Trophoblast cell (in vitro differentiated cells and primary cell): ENCODE measurements around the gene B4GALNT1.
"Not testable (repeated sequence)": the region's sequence is repeated elsewhere in the genome, so short reads cannot be mapped to it uniquely, and the experiment has no call there.

Source experiments
- DNase-seq, 2 donors: peaks; one replicate each; pipeline ENCODE4 v3.0.0-alpha.2; 2016
- H2AFZ ChIP-seq: 2 replicates; pipeline ENCODE4 v1.6.1; 2013; ENCODE audit warnings: low read length, moderate library complexity, mild to moderate bottlenecking; ENCODE audit not compliant: insufficient read depth, poor library complexity
- H2AK5ac ChIP-seq: 2 replicates; pipeline ENCODE4 v1.6.1; 2013; ENCODE audit warnings: mild to moderate bottlenecking, low read length
- H2BK120ac ChIP-seq: 2 replicates; pipeline ENCODE4 v1.6.1; 2013; ENCODE audit warnings: low read length, mild to moderate bottlenecking, moderate library complexity; ENCODE audit not compliant: insufficient read depth, poor library complexity
- H2BK12ac ChIP-seq: 2 replicates; pipeline ENCODE4 v1.6.1; 2013; ENCODE audit warnings: mild to moderate bottlenecking, low read length, moderate library complexity
- H2BK5ac ChIP-seq: 2 replicates; pipeline ENCODE4 v1.6.1; 2013; ENCODE audit warnings: low read length, low read depth, moderate library complexity, mild to moderate bottlenecking; ENCODE audit not compliant: poor library complexity
- H3K14ac ChIP-seq: 2 replicates; pipeline ENCODE4 v1.6.1; 2013; ENCODE audit warnings: mild to moderate bottlenecking, low read length
- H3K18ac ChIP-seq: 2 replicates; pipeline ENCODE4 v1.6.1; 2013; ENCODE audit warnings: mild to moderate bottlenecking, low read length
- H3K23ac ChIP-seq: 2 replicates; pipeline ENCODE4 v1.6.1; 2013; ENCODE audit warnings: low read length
- H3K27ac ChIP-seq: 2 replicates; pipeline ENCODE4 v1.5.1; 2013; ENCODE audit warnings: low read depth, mild to moderate bottlenecking, inconsistent platforms, low read length, moderate library complexity
- H3K27me3 ChIP-seq: 2 replicates; pipeline ENCODE4 v1.6.1; 2013; ENCODE audit warnings: inconsistent platforms, mild to moderate bottlenecking, low read length, moderate library complexity; ENCODE audit not compliant: insufficient read depth
- H3K36me3 ChIP-seq, 2 experiments: 1 replicate in 1 of 2; 2 replicates in 1 of 2; pipeline ENCODE4 v1.6.1; 2013; ENCODE audit warnings: low read length in 2 of 2, mild to moderate bottlenecking in 2 of 2, moderate library complexity in 1 of 2; ENCODE audit not compliant: insufficient read depth in 2 of 2, control insufficient read depth in 1 of 2
- H3K4ac ChIP-seq: 2 replicates; pipeline ENCODE4 v1.6.1; 2013; ENCODE audit warnings: low read depth, mild to moderate bottlenecking, low read length, moderate library complexity
- H3K4me1 ChIP-seq, 2 experiments: 1 replicate in 1 of 2; 2 replicates in 1 of 2; pipeline ENCODE4 v1.6.1; 2013; ENCODE audit warnings: low read length in 2 of 2, mild to moderate bottlenecking in 2 of 2, moderate library complexity in 1 of 2; ENCODE audit not compliant: insufficient read depth in 2 of 2, control insufficient read depth in 1 of 2
- H3K4me2 ChIP-seq: 2 replicates; pipeline ENCODE4 v1.6.1; 2013; ENCODE audit warnings: inconsistent platforms, mild to moderate bottlenecking, low read length, moderate library complexity
- H3K4me3 ChIP-seq: 2 replicates; pipeline ENCODE4 v1.5.1; 2013; ENCODE audit warnings: mild to moderate bottlenecking, low read depth, low read length, inconsistent platforms
- H3K79me1 ChIP-seq: one replicate; pipeline ENCODE4 v1.6.1; 2013; ENCODE audit warnings: low read length
- H3K79me2 ChIP-seq: 2 replicates; pipeline ENCODE4 v1.6.1; 2013; ENCODE audit warnings: low read length, mild to moderate bottlenecking; ENCODE audit not compliant: control insufficient read depth, insufficient read depth, poor library complexity
- H3K9ac ChIP-seq: 2 replicates; pipeline ENCODE4 v1.6.1; 2013; ENCODE audit warnings: mild to moderate bottlenecking, low read length
- H3K9me3 ChIP-seq: 2 replicates; pipeline ENCODE4 v1.6.1; 2013; ENCODE audit warnings: low read depth, mild to moderate bottlenecking, control low read depth, inconsistent platforms, low read length; ENCODE audit not compliant: insufficient read depth
- H4K12ac ChIP-seq: 2 replicates; pipeline ENCODE4 v1.6.1; 2013; ENCODE audit warnings: low read depth, mild to moderate bottlenecking, low read length, moderate library complexity
- H4K8ac ChIP-seq: 2 replicates; pipeline ENCODE4 v1.6.1; 2013; ENCODE audit warnings: low read depth, mild to moderate bottlenecking, low read length, moderate library complexity
- H4K91ac ChIP-seq: one replicate; pipeline ENCODE4 v1.6.1; 2013; ENCODE audit warnings: low read depth, mild to moderate bottlenecking, low read length, moderate library complexity
- WGBS: extraction: QIAGEN DNeasy Blood & Tissue Kit; methylation state at CpG from one replicate; pipeline ENCODE4 v1.1.7; 2013; ENCODE audit warnings: missing lambda C conversion rate; ENCODE audit not compliant: insufficient read length, insufficient coverage; ENCODE audit errors: extremely low coverage; 5-methylcytosine and 5-hydroxymethylcytosine counted together

The B4GALNT1 gene

GRCh38 chr12:57656408-57656807 is 23.4 kb upstream of the B4GALNT1 start:
- not testable (repeated sequence) for DNase-seq, H3K4me1 ChIP-seq, H3K4ac ChIP-seq, H3K79me1 ChIP-seq, H4K12ac ChIP-seq, H3K27ac ChIP-seq, H3K18ac ChIP-seq, H3K23ac ChIP-seq, H2BK12ac ChIP-seq, H3K27me3 ChIP-seq, H2AK5ac ChIP-seq, H2AFZ ChIP-seq, H4K8ac ChIP-seq, H3K79me2 ChIP-seq, H3K36me3 ChIP-seq, H2BK120ac ChIP-seq, H3K4me3 ChIP-seq, H3K14ac ChIP-seq, H2BK5ac ChIP-seq, H3K4me2 ChIP-seq, H4K91ac ChIP-seq, H3K9ac ChIP-seq
- WGBS, result no CpG with 5 or more reads among the region's 4 CpGs
- peaks cover 17% of the 10 kb centered on the region for H3K9me3 ChIP-seq

- H3K79me1 ChIP-seq, result no peaks in the 10 kb centered on the region
- H2AFZ ChIP-seq, result no peak overlapping the region
- H4K12ac ChIP-seq, result no peak overlapping the region
- DNase-seq, result no peak
- no peaks in the 10 kb centered on the region for H3K36me3 ChIP-seq
- H3K4me1 ChIP-seq, result no peaks in the 10 kb centered on the region
- H3K4me2 ChIP-seq, result no peak overlapping the region
- H4K8ac ChIP-seq, result no peak overlapping the region
- no peak overlapping the region for H2BK12ac ChIP-seq
- H3K4ac ChIP-seq, result no peak overlapping the region
- no peak overlapping the region for H2BK120ac ChIP-seq
- H4K91ac ChIP-seq, result no peak overlapping the region
- no peak overlapping the region for H2BK5ac ChIP-seq
- H2AK5ac ChIP-seq, result no peak overlapping the region
- no peak overlapping the region for H3K18ac ChIP-seq
- no peaks in the 10 kb centered on the region for H3K27me3 ChIP-seq
- no peak overlapping the region for H3K14ac ChIP-seq
- no peak overlapping the region for H3K27ac ChIP-seq
- no CpG with 5 or more reads among the region's 23 CpGs for WGBS
- no peak overlapping the region for H3K23ac ChIP-seq
- peaks cover 17% of the 10 kb centered on the region for H3K9me3 ChIP-seq
- no peak overlapping the region for H3K4me3 ChIP-seq
- H3K9ac ChIP-seq, result no peak overlapping the region
- H3K79me2 ChIP-seq, result no peaks in the 10 kb centered on the region
These were observed 22.7 kb upstream of the B4GALNT1 start for GRCh38 chr12:57655541-57656240.

GRCh38 chr12:57654042-57654441 is 21.0 kb upstream of the B4GALNT1 start:
- H2BK12ac ChIP-seq, result no peak overlapping the region
- H3K4ac ChIP-seq, result no peak overlapping the region
- no peak overlapping the region for H3K4me2 ChIP-seq
- H3K14ac ChIP-seq, result no peak overlapping the region
- WGBS, result no CpG with 5 or more reads among the region's 3 CpGs
- H2AK5ac ChIP-seq, result no peak overlapping the region
- no peak for DNase-seq
- no peak overlapping the region for H2BK120ac ChIP-seq
- no peak overlapping the region for H2BK5ac ChIP-seq
- no peak overlapping the region for H3K18ac ChIP-seq
- no peak overlapping the region for H3K9ac ChIP-seq
- no peak overlapping the region for H2AFZ ChIP-seq
- H4K12ac ChIP-seq, result no peak overlapping the region
- no peaks in the 10 kb centered on the region for H3K79me2 ChIP-seq
- no peaks in the 10 kb centered on the region for H3K27me3 ChIP-seq
- H3K27ac ChIP-seq, result no peak overlapping the region
- H3K79me1 ChIP-seq, result no peaks in the 10 kb centered on the region
- H3K36me3 ChIP-seq, result no peaks in the 10 kb centered on the region
- H3K9me3 ChIP-seq, result peaks cover 13% of the 10 kb centered on the region
- H3K4me3 ChIP-seq, result no peak overlapping the region
- no peak overlapping the region for H4K91ac ChIP-seq
- no peak overlapping the region for H3K23ac ChIP-seq
- H3K4me1 ChIP-seq, result no peaks in the 10 kb centered on the region
- H4K8ac ChIP-seq, result no peak overlapping the region

GRCh38 chr12:57646659-57647049 is 13.7 kb upstream of the B4GALNT1 start:
- H4K91ac ChIP-seq, H3K9me3 ChIP-seq, H3K4me1 ChIP-seq, H2AFZ ChIP-seq, H3K4me2 ChIP-seq, H3K23ac ChIP-seq, H2BK12ac ChIP-seq, H3K27me3 ChIP-seq, H3K36me3 ChIP-seq, H3K4ac ChIP-seq, H2BK120ac ChIP-seq, H2BK5ac ChIP-seq, H3K9ac ChIP-seq, H4K12ac ChIP-seq, H3K18ac ChIP-seq, H4K8ac ChIP-seq, H3K14ac ChIP-seq, DNase-seq, H3K79me2 ChIP-seq, H3K79me1 ChIP-seq, H3K4me3 ChIP-seq, H2AK5ac ChIP-seq, H3K27ac ChIP-seq: not testable (repeated sequence)
- no CpG with 5 or more reads among the region's 15 CpGs for WGBS
